PC-3 (cell line): ENCODE measurements around the gene ACP6.

Source experiments
- CTCF ChIP-seq: fragments of 300-600 bp; sonication (generic); conservative IDR thresholded peaks from 2 replicates; pipeline ENCODE4 v1.5.1; 2017; ENCODE audit warnings: antibody characterized with exemption, low read depth, mild to moderate bottlenecking, low read length
- EZH2 ChIP-seq: fragments of 300-600 bp; sonication (generic); IDR thresholded peaks from one replicate; pipeline ENCODE4 v1.6.1; 2017; ENCODE audit warnings: antibody characterized with exemption, mild to moderate bottlenecking, low read length; ENCODE audit not compliant: unreplicated experiment

- TF ChIP-seq CTCF = no peak
- TF ChIP-seq EZH2 = no peak
These were observed 48.8 kb upstream of the ACP6 start for GRCh38 chr1:147719029-147719698.
